Activated gamma-delta T cell (primary cell): Measurements from ENCODE around the gene BMP6.

ENCODE experiments used
- DNase-seq: peaks from one replicate; lab custom pipeline; 2025; lab: John Stamatoyannopoulos, UW

Gene BMP6

GRCh38 chr6:7719364-7719850 is 6.5 kb upstream of the BMP6 start:
- DNase-seq = no peak

DNA sequence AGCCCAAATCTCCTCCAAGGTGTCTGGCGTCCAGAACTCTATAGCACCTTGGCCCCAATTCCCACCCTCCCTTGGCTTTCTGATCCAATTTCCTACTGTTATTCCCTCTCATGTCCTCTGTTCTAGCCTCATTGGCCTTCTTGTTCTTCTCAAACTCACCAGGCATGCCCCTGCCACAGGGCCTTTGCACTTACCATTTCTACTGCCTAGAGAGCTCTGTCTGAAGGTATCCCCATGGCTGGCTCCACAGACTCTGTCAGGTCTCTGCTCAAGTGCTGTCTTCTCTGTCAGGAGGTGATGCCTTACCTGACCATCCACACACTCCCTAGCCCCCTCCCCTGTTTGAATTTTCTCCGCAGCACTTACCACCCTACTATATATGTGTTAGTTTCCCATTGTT is 5.6 kb upstream of the BMP6 start:
- no peak for DNase-seq

DNA sequence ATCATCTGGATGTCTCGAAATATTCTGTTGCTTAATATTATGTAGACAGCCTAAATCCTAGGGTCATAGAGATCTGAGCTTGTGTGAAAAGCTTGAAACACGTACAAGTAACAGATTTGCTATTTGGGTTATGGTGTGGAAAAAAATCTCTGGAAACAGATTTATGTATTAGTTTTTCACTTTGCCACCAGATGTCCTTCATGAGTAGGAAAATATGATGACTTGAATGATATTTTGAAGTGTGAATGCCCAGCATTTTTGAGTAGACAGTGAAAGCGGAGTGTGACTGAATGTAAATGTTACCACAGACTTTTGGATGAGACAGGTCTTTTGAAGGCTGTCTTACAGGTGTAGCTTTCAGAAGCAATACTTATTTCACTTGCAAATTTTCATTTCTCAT is 4.2 kb upstream of the BMP6 start:
- DNase-seq = no peak

- no peak for DNase-seq
These were observed 2.9 kb upstream of the BMP6 start for GRCh38 chr6:7723041-7723447.

- DNase-seq = no peak
These were observed 2.3 kb upstream of the BMP6 start for GRCh38 chr6:7723554-7723953.

DNA sequence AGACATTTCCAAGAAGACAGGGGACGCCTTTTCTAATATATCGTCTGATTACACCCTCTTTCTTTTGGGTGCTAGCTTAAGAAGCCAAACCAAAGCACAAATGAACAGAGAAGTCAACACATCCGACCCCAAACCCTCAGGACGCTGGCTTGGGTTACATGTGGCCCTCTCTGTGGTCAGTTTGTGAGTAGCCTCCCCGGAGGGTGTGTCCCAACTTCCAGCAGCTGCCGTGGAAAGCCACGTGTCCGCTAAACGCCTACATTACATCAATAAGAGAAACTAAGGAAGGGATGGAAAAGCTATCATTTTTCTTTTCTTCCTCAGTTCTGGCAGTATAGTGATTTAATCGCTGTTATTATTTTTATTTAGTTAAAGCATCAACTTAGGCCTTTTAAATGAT is 487 bp upstream of the BMP6 start:
- no peak for DNase-seq

GRCh38 chr6:7726416-7727085 is 652 bp downstream of the BMP6 start:
- DNase-seq = no peak

GRCh38 chr6:7727086-7727945 is 1.4 kb downstream of the BMP6 start:
- no peak for DNase-seq

GRCh38 chr6:7727946-7728854 is 2.3 kb downstream of the BMP6 start:
- no peak for DNase-seq

GRCh38 chr6:7728855-7729590 is 3.1 kb downstream of the BMP6 start:
- DNase-seq = no peak

DNA sequence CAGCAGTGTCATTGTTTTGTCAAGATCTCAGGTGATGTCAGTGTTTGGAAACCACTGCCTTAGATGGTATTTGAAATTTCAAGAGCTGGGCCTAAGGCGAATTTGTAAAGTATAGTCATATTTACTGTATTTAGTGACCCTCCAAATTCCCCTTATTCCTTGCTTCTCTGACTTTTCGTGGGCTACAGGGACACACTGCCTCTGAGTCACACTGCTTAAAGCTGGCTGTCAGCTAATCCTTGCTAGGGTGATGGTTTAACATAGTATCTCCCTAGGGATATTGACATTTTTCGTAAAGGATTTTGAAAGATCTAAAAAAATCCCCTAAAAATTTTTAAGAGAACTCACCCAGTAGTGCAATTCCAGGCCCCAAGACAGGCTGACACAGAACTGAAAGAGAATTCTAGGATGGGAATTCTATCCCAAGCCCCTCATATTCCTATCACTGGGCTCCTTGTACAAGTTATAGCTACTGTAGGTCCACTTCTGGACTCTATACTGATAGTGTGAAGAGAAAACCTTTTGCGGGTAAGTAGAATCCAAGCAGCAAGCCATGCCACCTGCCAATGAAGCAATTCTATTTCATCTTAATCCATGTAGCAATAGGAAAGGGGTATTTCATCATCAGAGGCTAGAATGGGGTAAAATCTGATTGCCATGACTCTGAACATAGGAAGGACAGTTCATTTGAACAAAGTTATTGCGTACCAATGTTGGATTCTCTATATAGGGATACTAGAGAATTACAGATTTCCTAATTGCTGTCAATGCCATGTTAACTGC is 4.3 kb downstream of the BMP6 start:
- DNase-seq = no peak

GRCh38 chr6:7730784-7731227 is 4.9 kb downstream of the BMP6 start:
- DNase-seq = no peak

DNA sequence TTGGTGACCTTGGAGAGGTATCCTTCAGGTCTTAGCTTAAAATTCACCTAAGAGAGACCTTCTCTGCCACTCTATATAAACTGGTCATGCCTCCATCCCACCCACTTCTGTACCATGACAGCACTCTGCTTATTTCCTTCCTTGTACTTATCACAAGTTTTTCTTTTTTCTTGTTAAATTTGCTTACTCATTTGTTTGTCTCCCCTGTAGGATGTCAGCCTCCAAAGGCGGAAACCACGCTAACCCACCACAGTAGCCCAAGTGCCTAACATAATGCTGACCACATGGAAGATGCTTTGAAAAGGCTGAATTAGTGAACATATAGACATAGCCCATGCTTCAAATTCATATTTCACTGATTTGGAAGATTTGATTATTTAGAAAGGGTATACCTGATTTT is 5.4 kb downstream of the BMP6 start:
- DNase-seq = no peak

GRCh38 chr6:7732228-7732627 is 6.3 kb downstream of the BMP6 start:
- DNase-seq = no peak

DNA sequence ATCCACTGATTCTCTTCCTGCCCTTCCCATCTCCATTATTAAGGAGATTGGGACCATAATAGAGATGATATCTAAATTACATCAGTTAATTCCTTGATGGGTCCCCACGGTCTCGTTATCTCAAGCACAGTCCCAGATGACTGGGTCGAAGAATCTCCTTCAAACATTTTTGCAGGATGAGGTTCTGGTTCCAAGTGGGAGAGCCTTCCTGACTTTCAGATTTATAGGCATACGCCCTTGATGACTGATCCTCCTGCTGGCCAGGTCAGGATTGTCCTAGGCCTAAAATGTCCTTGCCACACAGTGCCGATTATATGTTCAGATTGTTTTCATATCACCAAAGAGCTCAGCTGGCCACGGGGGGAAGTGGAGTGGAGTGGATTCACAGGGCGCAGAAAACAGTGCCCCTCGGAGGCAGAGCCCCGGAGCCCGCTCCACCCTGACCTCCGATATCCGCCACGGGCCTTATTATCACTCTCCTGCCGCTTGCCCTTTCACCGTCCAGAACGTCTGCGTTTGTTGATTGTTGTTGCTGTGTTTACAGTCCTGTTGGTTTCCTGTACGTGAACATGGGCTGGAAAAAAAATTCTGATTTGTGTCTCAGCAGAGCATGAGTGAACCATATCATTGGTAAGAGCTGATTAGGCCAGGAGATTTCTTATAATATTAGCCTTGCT is 8.9 kb downstream of the BMP6 start:
- no peak for DNase-seq

DNA sequence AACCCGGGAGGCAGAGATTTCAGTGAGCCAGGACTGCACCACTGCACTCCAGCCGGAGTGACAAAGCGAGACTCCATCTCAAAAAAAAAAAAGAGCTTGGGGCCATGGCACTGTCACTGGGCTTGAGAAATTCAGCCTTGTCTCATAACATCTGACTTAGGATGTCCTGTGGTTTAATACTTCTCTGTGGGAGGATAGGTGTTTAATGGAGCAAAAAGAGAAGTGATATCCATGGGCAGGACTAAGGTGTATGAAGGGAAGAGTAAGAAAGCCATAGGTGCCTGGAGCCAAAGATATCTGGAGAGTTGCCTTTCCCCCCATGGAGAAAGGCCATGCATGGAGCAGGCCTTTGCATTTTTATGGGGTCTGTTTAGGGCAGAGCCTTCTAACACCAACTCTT is 11.2 kb downstream of the BMP6 start:
- no peak for DNase-seq

DNA sequence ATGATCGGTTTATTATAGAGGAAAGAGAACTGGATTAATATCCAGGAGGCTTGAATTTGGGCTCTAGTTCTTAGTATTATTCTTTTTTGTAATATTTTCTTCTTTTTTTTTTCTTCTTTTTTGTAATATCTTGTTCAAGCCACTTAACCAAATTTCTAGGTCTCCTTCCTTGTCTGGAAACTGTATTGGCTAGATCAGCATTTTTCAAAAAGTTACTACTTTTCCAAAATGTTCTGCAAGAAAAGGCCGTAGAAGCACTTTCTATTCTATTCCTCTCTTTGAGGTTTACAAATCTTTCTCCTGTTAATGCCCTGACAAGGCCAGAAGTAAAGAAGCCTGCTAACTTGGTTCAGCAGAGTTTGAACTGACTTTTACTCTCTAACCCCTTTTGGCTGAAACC is 12.0 kb downstream of the BMP6 start:
- DNase-seq = no peak

DNA sequence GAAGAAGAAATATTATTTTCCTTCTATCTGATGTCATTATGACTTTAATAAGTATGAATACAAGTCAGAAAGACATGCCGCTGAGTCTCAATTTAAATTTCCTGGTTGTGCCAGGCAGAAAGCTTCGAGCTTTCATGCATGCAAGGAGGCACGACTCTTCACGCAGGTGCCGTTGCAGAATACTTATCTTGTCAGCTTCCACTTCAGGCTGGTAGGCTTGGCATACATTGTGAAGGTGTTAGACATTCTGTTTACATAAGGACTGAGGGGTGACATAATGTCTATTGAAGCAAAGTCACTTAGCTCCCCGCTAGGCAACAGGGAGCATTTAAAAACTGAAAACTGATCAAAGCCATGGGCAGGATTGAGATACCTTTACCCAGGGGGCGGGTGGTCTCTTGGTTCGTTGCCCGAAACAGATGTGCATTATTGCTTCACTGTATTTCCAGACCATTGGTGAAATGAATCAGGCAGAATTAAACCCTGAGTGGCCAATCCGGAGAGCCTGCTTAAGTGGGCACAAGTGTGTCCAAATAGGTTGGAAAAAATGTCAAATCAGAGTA is 16.4 kb downstream of the BMP6 start:
- DNase-seq = no peak

DNA sequence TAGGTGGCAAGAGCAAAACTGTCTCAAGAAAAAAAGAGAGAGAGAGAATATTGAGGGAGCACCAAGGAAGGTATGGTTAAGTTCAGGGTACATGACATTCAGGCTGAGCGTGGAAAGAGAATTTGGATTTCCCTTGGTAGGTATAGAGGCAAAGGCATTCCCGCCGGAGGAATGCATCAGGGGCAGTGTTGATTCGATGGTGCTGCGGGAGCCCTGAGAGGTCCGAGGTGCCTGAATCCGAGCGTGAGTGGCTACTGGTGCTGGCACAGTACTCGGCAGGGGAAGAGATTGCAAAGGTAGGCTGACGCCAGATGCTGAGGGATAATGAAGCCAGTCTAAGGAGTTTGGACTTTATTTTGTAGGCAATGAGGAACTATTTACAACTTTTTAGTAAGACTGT is 20.0 kb downstream of the BMP6 start:
- no peak for DNase-seq

DNA sequence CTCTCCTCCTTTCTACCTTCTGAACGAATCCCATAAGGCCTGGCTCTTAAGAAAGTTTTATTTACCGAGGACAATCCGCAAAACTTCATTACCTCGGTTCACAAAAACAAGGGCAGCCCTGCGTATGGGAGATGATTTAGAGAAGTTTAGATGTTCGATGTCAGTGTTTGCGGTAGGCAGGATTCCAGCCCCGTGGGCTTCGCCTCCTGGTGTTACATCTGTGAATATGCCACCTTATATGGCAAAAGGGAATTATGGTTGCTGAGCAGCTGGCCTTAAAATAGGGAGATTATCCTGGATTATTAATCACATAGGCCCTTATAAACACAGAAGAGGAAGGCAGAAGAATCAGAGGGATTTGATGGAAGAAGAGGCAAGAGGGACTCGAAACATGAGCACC is 21.1 kb downstream of the BMP6 start:
- DNase-seq = no peak
